Esophagus muscularis mucosa (tissue), 3 donors: ENCODE results near the gene FBXW5.

Source experiments
- EP300 ChIP-seq: sonication (generic); formaldehyde crosslinking; IDR thresholded peaks from one replicate; pipeline ENCODE4 v1.6.1; 2017; ENCODE audit warnings: antibody characterized with exemption
- TF ChIP-seq, protein P1 (sequence below), 3 experiments: fragments of 200-600 bp in 2 of 3; fragments of 450-650 bp in 1 of 3; sonication (generic) in 2 of 3; IDR thresholded peaks; one replicate each; pipeline ENCODE4 v1.5.1; 2017 to 2019; ENCODE audit warnings: antibody characterized with exemption in 3 of 3, mild to moderate bottlenecking in 2 of 3, moderate library complexity in 1 of 3

DNA sequence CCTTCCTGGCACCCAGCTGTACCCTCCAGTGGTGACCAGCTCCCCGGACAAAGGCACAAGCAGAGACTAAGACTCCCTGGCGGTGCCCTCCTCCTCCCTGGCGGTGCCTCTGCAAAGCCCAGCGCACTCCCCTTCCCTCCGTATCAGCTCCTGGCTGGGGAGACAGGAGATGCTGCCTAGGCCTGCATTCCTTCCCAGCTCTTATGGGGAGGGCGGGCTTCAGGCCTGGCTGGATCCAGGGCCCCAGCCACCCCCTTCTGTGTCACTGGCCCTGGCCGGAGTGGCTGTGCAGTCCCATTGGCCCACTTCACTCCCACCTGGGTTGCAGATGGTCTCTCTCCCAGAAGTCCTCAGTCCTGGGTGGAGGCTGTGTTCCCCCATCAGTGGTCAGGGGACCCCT lies 13.9 kb upstream of the FBXW5 start:
- TF ChIP-seq, protein P1, sequence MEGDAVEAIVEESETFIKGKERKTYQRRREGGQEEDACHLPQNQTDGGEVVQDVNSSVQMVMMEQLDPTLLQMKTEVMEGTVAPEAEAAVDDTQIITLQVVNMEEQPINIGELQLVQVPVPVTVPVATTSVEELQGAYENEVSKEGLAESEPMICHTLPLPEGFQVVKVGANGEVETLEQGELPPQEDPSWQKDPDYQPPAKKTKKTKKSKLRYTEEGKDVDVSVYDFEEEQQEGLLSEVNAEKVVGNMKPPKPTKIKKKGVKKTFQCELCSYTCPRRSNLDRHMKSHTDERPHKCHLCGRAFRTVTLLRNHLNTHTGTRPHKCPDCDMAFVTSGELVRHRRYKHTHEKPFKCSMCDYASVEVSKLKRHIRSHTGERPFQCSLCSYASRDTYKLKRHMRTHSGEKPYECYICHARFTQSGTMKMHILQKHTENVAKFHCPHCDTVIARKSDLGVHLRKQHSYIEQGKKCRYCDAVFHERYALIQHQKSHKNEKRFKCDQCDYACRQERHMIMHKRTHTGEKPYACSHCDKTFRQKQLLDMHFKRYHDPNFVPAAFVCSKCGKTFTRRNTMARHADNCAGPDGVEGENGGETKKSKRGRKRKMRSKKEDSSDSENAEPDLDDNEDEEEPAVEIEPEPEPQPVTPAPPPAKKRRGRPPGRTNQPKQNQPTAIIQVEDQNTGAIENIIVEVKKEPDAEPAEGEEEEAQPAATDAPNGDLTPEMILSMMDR (IDR thresholded peaks at IDR 0.05), result no peak
- no peak for TF ChIP-seq EP300
